K562 (cell line): ENCODE results near the gene CCR2. TPM values are rescaled to one million over a fixed set of nuclear protein-coding genes. Genes with fewer than 3 reads are reported as not detected.

Source experiments
- CCNT2 ChIP-seq: IDR thresholded peaks from 2 replicates; pipeline ENCODE4 v1.6.1; 2011; ENCODE audit warnings: borderline replicate concordance, low read depth, mild to moderate bottlenecking, moderate library complexity, mixed read lengths, low read length; ENCODE audit not compliant: insufficient read length; ENCODE audit errors: extremely low read depth
- MAFK ChIP-seq: IDR thresholded peaks from 2 replicates; pipeline ENCODE4 v1.6.1; 2011; ENCODE audit warnings: low read length, improper control_type of control experiment
- PHB2 ChIP-seq: fragments of 450-650 bp; IDR thresholded peaks from 2 replicates; pipeline ENCODE4 v1.6.1; 2017; ENCODE audit warnings: low read depth
- RFX7 ChIP-seq: fragments of 250-450 bp; sonication (Bioruptor Pico); IDR thresholded peaks from 2 replicates; pipeline ENCODE4 v1.5.1; 2021; ENCODE audit warnings: mild to moderate bottlenecking
- ZNF12 ChIP-seq: sonication (generic); formaldehyde crosslinking; IDR thresholded peaks from 2 replicates; pipeline ENCODE4 v1.4.0; 2020; ENCODE audit warnings: mild to moderate bottlenecking, missing genetic modification reagents
- ZNF445 ChIP-seq: fragments of 250-450 bp; sonication (Bioruptor Pico); IDR thresholded peaks from 2 replicates; pipeline ENCODE4 v1.4.0; 2020; ENCODE audit warnings: low read depth, mild to moderate bottlenecking, moderate library complexity
- polyA plus RNA-seq, 8 experiments: library from polyadenylated mRNA; depleted of rRNA in 4 of 8; stranded (reverse) in 5 of 8; unstranded in 3 of 8; fragments of >200 nt; fragmentation: Nextera tagmentation in 2 of 8; fragmentation: Illumina TruSeq in 1 of 8; extraction: Ambion mirVana in 2 of 8; extraction: Trizol in 1 of 8; gene quantifications; 2 replicates each; pipeline versions ENCODE4 v1.2.1 to v1.2.3, GENCODE V29; 2011 to 2014; ENCODE audit warnings: inconsistent platforms in 1 of 8, missing spikeins in 1 of 8
- total RNA-seq, 7 experiments: library from RNA; depleted of rRNA in 6 of 7; stranded (reverse); fragments of >200 nt in 6 of 7; fragmentation: Illumina TruSeq in 2 of 7; extraction: Trizol in 2 of 7; gene quantifications; 2 replicates each; pipeline versions ENCODE4 v1.2.1 to v1.2.3, GENCODE V29; 2011 to 2021; ENCODE audit warnings: low replicate concordance in 1 of 7
- TF ChIP-seq, protein P1 (sequence below): sonication (generic); formaldehyde crosslinking; IDR thresholded peaks from 2 replicates; pipeline ENCODE4 v1.8.0; 2023; ENCODE audit warnings: missing genetic modification reagents, mild to moderate bottlenecking, borderline replicate concordance
- TF ChIP-seq, protein P2 (sequence below): sonication (generic); formaldehyde crosslinking; IDR thresholded peaks from 2 replicates; pipeline ENCODE4 v1.9.0; 2022; ENCODE audit warnings: mild to moderate bottlenecking, missing genetic modification reagents
- TF ChIP-seq, protein P3 (sequence below): fragments of 250-450 bp; sonication (Bioruptor Pico); IDR thresholded peaks from 2 replicates; pipeline ENCODE4 v1.4.0; 2020; ENCODE audit warnings: mild to moderate bottlenecking
- TF ChIP-seq, protein P4 (sequence below): fragments of 200-800 bp; sonication (Bioruptor generic); IDR thresholded peaks from 2 replicates; pipeline ENCODE4 v1.6.1; 2017; ENCODE audit warnings: missing genetic modification characterization, missing compliant biosample characterization

Gene CCR2
- total and polyA plus RNA-seq, 9 of the 15 experiments (the other 6 are each of a cell fraction or from before 2014, with no cell fraction given), result not detected

DNA sequence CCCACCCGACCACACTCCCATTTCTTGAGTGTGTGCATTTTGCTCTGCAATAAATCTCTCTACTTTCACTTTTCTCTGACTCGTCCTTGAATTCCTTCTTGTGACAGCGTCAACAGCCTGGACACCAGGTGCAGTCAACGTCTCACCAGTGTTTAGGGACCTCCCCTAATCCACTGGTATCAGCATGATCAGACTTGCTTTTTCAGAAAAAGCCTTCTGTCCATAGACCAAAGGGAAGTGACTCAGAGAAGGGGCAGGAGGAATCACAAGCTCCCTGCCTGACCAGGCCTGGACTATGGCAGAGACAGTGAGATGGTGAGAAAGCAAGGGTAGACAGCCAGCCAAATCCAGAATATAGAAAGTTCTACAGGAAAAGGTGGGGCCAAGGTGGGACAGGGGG, 32.3 kb downstream of the CCR2 start (continued):
- TF ChIP-seq, protein P1, sequence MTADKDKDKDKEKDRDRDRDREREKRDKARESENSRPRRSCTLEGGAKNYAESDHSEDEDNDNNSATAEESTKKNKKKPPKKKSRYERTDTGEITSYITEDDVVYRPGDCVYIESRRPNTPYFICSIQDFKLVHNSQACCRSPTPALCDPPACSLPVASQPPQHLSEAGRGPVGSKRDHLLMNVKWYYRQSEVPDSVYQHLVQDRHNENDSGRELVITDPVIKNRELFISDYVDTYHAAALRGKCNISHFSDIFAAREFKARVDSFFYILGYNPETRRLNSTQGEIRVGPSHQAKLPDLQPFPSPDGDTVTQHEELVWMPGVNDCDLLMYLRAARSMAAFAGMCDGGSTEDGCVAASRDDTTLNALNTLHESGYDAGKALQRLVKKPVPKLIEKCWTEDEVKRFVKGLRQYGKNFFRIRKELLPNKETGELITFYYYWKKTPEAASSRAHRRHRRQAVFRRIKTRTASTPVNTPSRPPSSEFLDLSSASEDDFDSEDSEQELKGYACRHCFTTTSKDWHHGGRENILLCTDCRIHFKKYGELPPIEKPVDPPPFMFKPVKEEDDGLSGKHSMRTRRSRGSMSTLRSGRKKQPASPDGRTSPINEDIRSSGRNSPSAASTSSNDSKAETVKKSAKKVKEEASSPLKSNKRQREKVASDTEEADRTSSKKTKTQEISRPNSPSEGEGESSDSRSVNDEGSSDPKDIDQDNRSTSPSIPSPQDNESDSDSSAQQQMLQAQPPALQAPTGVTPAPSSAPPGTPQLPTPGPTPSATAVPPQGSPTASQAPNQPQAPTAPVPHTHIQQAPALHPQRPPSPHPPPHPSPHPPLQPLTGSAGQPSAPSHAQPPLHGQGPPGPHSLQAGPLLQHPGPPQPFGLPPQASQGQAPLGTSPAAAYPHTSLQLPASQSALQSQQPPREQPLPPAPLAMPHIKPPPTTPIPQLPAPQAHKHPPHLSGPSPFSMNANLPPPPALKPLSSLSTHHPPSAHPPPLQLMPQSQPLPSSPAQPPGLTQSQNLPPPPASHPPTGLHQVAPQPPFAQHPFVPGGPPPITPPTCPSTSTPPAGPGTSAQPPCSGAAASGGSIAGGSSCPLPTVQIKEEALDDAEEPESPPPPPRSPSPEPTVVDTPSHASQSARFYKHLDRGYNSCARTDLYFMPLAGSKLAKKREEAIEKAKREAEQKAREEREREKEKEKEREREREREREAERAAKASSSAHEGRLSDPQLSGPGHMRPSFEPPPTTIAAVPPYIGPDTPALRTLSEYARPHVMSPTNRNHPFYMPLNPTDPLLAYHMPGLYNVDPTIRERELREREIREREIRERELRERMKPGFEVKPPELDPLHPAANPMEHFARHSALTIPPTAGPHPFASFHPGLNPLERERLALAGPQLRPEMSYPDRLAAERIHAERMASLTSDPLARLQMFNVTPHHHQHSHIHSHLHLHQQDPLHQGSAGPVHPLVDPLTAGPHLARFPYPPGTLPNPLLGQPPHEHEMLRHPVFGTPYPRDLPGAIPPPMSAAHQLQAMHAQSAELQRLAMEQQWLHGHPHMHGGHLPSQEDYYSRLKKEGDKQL, result no peak
- TF ChIP-seq PHB2, result no peak
- TF ChIP-seq, protein P2, sequence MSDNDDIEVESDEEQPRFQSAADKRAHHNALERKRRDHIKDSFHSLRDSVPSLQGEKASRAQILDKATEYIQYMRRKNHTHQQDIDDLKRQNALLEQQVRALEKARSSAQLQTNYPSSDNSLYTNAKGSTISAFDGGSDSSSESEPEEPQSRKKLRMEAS (CRISPR knock-in tag), result no peak
- no peak for TF ChIP-seq ZNF445 (CRISPR knock-in tag)
- no peak for TF ChIP-seq CCNT2
- TF ChIP-seq RFX7 (CRISPR knock-in tag), result no peak
- TF ChIP-seq, protein P3, sequence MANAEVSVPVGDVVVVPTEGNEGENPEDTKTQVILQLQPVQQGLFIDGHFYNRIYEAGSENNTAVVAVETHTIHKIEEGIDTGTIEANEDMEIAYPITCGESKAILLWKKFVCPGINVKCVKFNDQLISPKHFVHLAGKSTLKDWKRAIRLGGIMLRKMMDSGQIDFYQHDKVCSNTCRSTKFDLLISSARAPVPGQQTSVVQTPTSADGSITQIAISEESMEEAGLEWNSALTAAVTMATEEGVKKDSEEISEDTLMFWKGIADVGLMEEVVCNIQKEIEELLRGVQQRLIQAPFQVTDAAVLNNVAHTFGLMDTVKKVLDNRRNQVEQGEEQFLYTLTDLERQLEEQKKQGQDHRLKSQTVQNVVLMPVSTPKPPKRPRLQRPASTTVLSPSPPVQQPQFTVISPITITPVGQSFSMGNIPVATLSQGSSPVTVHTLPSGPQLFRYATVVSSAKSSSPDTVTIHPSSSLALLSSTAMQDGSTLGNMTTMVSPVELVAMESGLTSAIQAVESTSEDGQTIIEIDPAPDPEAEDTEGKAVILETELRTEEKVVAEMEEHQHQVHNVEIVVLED (CRISPR knock-in tag), result no peak
- TF ChIP-seq ZNF12 (CRISPR knock-in tag), result no peak
- TF ChIP-seq, protein P4, sequence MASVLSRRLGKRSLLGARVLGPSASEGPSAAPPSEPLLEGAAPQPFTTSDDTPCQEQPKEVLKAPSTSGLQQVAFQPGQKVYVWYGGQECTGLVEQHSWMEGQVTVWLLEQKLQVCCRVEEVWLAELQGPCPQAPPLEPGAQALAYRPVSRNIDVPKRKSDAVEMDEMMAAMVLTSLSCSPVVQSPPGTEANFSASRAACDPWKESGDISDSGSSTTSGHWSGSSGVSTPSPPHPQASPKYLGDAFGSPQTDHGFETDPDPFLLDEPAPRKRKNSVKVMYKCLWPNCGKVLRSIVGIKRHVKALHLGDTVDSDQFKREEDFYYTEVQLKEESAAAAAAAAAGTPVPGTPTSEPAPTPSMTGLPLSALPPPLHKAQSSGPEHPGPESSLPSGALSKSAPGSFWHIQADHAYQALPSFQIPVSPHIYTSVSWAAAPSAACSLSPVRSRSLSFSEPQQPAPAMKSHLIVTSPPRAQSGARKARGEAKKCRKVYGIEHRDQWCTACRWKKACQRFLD, result peak; percentile 73; the same call in 1 of the 2 replicates
- TF ChIP-seq MAFK, result no peak
